ENCODE results near the gene TNFSF15. TPM values are rescaled to one million over a fixed set of nuclear protein-coding genes. Genes with fewer than 3 reads are reported as not detected.
A peak's percentile ranks its signal among the peaks of the same experiment; 100 is the strongest.

Gene TNFSF15
- polyA plus RNA-seq, result under 1 TPM in 1 of 3 donors, not detected in 2; 0.03 TPM

- Mint-ChIP-seq H3K9me3 (no peaks in the 10 kb centered on the region), H3K27ac (peak within 1 kb of the TSS in 2 of 6 donors; percentile 19 to 53), H3K27me3 (ENCODE audit: low read depth in 3 of 3) (peaks cover 0 to 1% (median 1%) of the 10 kb centered on the region in 3 donors), H3K4me1 (peaks cover 18 to 24% of the 10 kb centered on the region in 2 donors), H3K4me3 (peak within 1 kb of the TSS; percentile 1 to 36 (median 23)), H3K36me3 (no peaks in the 10 kb centered on the region)
- no peak for DNase-seq
These were observed at the start of gene TNFSF15 for GRCh38 chr9:114805670-114806525. TSS of gene TNFSF15 (minus strand) at chr9:114806039. CDS start at chr9:114806012, 27 bp downstream.

DNA sequence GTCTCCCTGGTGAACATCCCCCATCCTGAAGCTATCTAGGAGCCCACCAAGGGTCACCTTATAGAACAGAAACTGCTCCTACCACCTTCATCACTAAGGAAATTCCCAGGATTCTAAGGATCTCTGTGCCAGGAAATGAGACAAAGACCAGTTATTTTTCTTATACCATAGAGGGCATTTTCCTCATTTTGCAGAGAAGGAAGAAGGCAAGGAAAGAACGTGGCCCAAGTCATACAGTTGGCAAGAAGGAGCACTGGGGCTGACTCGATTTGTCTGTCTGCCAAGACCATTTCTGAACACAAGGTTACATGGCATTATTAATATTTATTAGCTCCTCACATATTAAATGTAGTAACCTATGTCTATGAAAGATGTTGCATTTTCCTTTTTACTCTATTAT, 49.6 kb upstream of the TNFSF15 start:
- H3K36me3 Mint-ChIP-seq, result peaks cover 0 to 4% (median 0%) of the 10 kb centered on the region in 3 donors

GRCh38 chr9:114854736-114855355, 49.0 kb upstream of the TNFSF15 start:
- DNase-seq, result no peak
- Mint-ChIP-seq H3K4me3 (no peak overlapping the region), H3K27ac (no peak overlapping the region), H3K27me3 (ENCODE audit: low read depth in 3 of 3) (no peaks in the 10 kb centered on the region), H3K36me3 (peaks cover 0 to 4% (median 0%) of the 10 kb centered on the region in 3 donors), H3K4me1 (no peaks in the 10 kb centered on the region), H3K9me3 (no peaks in the 10 kb centered on the region)

More for the DNA sequence above, 49.6 kb upstream of the TNFSF15 start:
- Mint-ChIP-seq H3K9me3 (no peaks in the 10 kb centered on the region), H3K4me1 (no peaks in the 10 kb centered on the region), H3K27ac (no peak overlapping the region), H3K27me3 (ENCODE audit: low read depth in 3 of 3) (no peaks in the 10 kb centered on the region), H3K4me3 (no peak overlapping the region)
- DNase-seq, result no peak

DNA sequence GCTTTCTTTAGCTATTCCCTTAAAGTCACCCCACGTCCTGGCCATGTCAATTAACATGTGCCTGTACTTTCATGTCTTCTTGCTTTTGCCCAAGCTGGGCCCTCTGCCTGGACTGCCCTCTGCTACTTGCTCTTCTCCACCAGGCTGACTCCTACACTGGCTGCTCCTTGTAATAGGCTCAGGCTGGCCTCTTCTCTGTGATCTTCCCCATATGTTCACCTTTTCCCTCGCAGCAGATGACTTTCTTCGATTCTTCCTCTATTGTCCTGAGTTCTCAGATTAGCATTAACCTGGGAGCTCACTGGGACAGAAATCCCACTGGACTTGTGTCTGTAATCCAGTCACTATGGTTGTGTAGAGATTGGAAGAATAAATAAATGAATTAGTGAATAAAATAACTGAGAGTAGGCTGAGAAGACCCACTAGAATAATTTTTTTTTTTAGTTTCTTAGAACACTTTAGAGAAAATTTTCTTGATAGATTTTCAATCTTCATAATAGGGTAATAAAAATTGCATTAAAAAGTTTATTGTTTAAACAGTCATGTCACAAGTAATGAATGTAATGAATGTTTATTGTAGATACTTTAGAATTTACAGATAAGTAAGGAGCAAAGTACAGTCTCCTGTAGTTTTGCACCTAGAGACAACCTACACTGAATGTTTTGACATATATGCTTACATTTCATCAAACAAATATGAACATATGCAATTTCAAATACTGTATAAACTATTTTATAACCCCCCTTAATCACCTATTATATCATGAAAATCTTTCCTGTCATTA, 47.4 kb upstream of the TNFSF15 start:
- Mint-ChIP-seq H3K4me3 (no peak overlapping the region), H3K4me1 (no peaks in the 10 kb centered on the region), H3K9me3 (no peaks in the 10 kb centered on the region), H3K36me3 (no peaks in the 10 kb centered on the region), H3K27ac (no peak overlapping the region), H3K27me3 (ENCODE audit: low read depth in 3 of 3) (no peaks in the 10 kb centered on the region)
- DNase-seq, result no peak

DNA sequence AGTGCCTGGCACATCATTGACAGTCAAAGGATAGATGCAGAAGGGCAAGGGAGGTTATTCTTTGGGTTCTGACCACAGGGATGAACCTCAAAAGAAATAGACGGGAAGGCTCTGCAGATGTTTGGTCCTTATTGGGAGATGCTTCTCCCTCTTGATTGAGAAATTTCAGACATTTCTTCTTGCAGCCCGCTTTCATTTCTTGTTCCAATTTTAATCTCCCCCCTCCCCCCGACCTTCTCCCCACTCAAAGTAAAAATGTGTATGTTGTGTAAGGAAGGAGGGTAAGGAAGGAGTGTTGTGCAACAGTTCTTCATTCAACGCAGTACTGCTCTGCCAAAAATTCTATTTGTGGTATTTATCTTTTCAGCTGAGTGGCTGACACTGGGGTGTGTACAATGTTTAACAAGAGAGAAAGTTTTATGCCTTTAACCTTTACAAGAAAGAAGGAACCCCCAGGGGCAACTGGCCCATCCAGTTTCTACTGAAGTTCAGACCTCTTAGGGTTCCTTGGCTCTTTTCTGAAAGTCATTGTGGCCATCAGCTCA, 46.3 kb upstream of the TNFSF15 start:
- no peak for DNase-seq
- H3K9me3 Mint-ChIP-seq, result no peaks in the 10 kb centered on the region
- H3K4me3 Mint-ChIP-seq, result no peak overlapping the region
- H3K36me3 Mint-ChIP-seq, result no peaks in the 10 kb centered on the region
- H3K27ac Mint-ChIP-seq, result no peak overlapping the region
- H3K4me1 Mint-ChIP-seq, result no peaks in the 10 kb centered on the region
- no peaks in the 10 kb centered on the region for H3K27me3 Mint-ChIP-seq (ENCODE audit: low read depth in 3 of 3)

GRCh38 chr9:114851306-114851705, 45.5 kb upstream of the TNFSF15 start:
- Mint-ChIP-seq H3K4me3 (no peak overlapping the region), H3K36me3 (no peaks in the 10 kb centered on the region), H3K9me3 (no peaks in the 10 kb centered on the region), H3K27me3 (ENCODE audit: low read depth in 3 of 3) (no peaks in the 10 kb centered on the region), H3K4me1 (no peaks in the 10 kb centered on the region), H3K27ac (peak overlapping the region in 1 of 6 donors; percentile 27)
- DNase-seq, result no peak

DNA sequence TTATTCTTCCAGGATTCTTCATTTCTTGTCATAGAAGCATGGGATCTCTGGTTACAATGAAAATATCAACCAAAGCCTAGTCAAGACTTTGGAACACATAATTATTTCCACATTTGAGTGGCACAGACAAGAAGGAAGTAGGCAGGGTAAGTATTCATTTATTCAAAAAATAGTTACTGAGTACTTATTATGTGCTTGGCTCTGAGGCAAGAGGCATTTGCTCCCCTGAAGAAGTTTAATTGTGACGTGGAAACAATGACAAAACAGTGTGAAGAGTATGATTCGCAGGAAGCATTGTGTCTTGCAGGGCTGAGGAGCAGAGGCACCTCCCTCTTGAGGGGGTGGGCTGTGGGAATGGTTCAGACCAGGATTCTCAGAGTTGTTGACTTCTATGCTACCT, 45.0 kb upstream of the TNFSF15 start:
- Mint-ChIP-seq H3K9me3 (no peaks in the 10 kb centered on the region), H3K27me3 (ENCODE audit: low read depth in 3 of 3) (no peaks in the 10 kb centered on the region), H3K27ac (no peak overlapping the region), H3K4me1 (no peaks in the 10 kb centered on the region), H3K36me3 (no peaks in the 10 kb centered on the region), H3K4me3 (no peak overlapping the region)
- no peak for DNase-seq

DNA sequence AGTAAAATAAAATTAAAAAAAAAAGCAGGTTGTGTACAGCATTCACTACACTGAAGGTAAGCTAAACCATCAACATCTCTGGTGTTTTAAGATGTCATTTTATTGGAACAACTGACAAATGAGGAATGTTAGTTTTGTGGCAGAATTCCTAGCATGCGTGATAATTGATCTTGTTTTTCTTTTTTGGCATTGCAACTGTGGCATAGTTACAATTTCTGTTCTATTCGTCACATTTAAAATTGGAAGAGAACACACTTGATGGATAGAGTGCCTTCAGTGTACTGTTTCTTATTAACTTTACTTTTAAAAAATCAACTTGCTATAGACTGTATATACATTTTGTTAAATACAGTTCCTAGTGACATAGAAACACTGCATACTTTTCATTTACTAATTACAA, 43.6 kb upstream of the TNFSF15 start:
- no peaks in the 10 kb centered on the region for H3K27me3 Mint-ChIP-seq (ENCODE audit: low read depth in 3 of 3)
- no peak overlapping the region for H3K27ac Mint-ChIP-seq
- no peaks in the 10 kb centered on the region for H3K4me1 Mint-ChIP-seq
- no peak for DNase-seq
- no peak overlapping the region for H3K4me3 Mint-ChIP-seq
- H3K9me3 Mint-ChIP-seq, result no peaks in the 10 kb centered on the region
- H3K36me3 Mint-ChIP-seq, result no peaks in the 10 kb centered on the region

GRCh38 chr9:114847492-114848417, 41.9 kb upstream of the TNFSF15 start:
- no peaks in the 10 kb centered on the region for H3K4me1 Mint-ChIP-seq
- no peak overlapping the region for H3K27ac Mint-ChIP-seq
- H3K27me3 Mint-ChIP-seq (ENCODE audit: low read depth in 3 of 3), result peaks cover 0 to 2% (median 1%) of the 10 kb centered on the region in 3 donors
- H3K4me3 Mint-ChIP-seq, result no peak overlapping the region
- H3K36me3 Mint-ChIP-seq, result no peaks in the 10 kb centered on the region
- no peaks in the 10 kb centered on the region for H3K9me3 Mint-ChIP-seq
- no peak for DNase-seq

GRCh38 chr9:114845373-114845772, 39.5 kb upstream of the TNFSF15 start:
- no peak overlapping the region for H3K4me3 Mint-ChIP-seq
- H3K9me3 Mint-ChIP-seq, result no peaks in the 10 kb centered on the region

DNA sequence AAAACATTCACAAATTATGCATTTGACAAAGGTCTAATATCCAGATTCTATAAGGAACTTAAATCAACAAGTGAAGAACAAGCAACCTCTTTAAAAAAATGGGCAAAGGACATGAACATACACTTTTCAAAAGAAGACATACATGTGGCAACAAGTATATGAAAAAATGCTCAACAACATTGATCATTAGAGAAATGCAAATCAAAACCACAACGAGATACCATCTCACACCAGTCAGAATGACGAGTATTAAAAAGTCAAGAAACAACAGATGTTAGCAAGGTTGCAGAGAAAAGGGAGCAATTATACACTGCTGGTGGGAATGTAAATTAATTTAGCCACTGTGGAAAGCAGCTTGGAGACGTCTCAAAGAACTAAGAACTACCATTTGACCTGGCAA, 38.9 kb upstream of the TNFSF15 start:
- Mint-ChIP-seq H3K36me3 (no peaks in the 10 kb centered on the region), H3K9me3 (no peaks in the 10 kb centered on the region), H3K27me3 (ENCODE audit: low read depth in 3 of 3) (peaks cover 1 to 14% (median 2%) of the 10 kb centered on the region in 3 donors), H3K4me1 (no peaks in the 10 kb centered on the region), H3K27ac (no peak overlapping the region), H3K4me3 (no peak overlapping the region)
- DNase-seq, result no peak

More at GRCh38 chr9:114845373-114845772, 39.5 kb upstream of the TNFSF15 start:
- Mint-ChIP-seq H3K27me3 (ENCODE audit: low read depth in 3 of 3) (peaks cover 1 to 13% (median 2%) of the 10 kb centered on the region in 3 donors), H3K36me3 (no peaks in the 10 kb centered on the region), H3K27ac (no peak overlapping the region), H3K4me1 (no peaks in the 10 kb centered on the region)
- no peak for DNase-seq

DNA sequence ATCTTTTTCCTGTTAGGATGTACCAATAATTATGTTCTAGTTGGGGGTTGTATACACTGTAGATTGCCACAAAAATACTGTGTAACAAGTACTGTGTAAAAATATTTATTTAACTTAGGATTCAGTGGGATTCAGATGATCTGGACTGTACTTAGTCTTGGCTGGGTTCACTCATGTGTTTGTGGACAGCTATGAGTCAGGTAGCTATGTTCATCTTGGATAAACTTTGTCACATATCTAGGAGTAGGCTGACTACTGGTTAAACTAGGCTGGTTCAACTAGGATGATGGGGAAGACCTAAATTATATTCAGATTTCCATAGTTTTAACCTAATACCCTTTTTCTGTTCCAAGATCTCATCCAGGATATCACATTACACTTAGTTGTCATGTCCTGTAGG, 32.1 kb upstream of the TNFSF15 start:
- Mint-ChIP-seq H3K36me3 (no peaks in the 10 kb centered on the region), H3K9me3 (no peaks in the 10 kb centered on the region), H3K27me3 (ENCODE audit: low read depth in 3 of 3) (peaks cover 1 to 16% (median 4%) of the 10 kb centered on the region in 3 donors), H3K4me1 (peaks cover 5 to 8% of the 10 kb centered on the region in 2 donors), H3K27ac (no peak overlapping the region), H3K4me3 (no peak overlapping the region)
- DNase-seq, result no peak

DNA sequence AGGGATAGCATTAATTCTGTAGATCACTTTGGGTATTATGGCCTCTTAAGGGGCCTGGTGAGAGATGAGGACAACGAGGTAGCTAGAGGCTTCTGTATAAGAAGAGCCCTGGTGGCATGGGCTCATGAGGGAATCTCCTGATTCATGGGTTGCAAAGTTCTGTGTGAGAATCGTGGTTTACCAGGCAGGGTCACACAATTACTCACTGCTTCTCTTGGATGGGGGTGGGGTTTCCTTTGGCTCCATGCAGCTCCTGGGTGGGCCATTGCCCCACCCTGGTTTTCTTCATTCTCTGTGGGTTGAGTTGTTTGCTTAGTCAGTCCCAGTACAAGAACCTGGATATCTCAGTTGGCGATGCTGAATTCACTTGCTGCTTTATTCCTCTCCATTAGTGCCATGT, 30.9 kb upstream of the TNFSF15 start:
- Mint-ChIP-seq H3K9me3 (no peaks in the 10 kb centered on the region), H3K27ac (no peak overlapping the region), H3K36me3 (peaks cover 0 to 3% (median 0%) of the 10 kb centered on the region in 3 donors), H3K4me3 (no peak overlapping the region), H3K4me1 (peaks cover 5 to 8% of the 10 kb centered on the region in 2 donors), H3K27me3 (ENCODE audit: low read depth in 3 of 3) (peaks cover 1 to 15% (median 4%) of the 10 kb centered on the region in 3 donors)
- no peak for DNase-seq

Data from immature natural killer cell (primary cell).